Fibroblast of villous mesenchyme (primary cell): ENCODE data around the gene TRIM37. TPM values are rescaled to one million over a fixed set of nuclear protein-coding genes. Genes with fewer than 3 reads are reported as not detected.

Experiments used
- DNase-seq: peaks from one replicate; pipeline ENCODE4 v3.0.0-alpha.2; 2010; ENCODE audit warnings: low read depth
- H3K4me3 ChIP-seq: 2 replicates; pipeline ENCODE4 v1.5.1; 2011; ENCODE audit warnings: low read depth, mild to moderate bottlenecking, low read length
- CTCF ChIP-seq: IDR thresholded peaks from 2 replicates; pipeline ENCODE4 v1.5.1; 2012; ENCODE audit warnings: low read depth, mild to moderate bottlenecking, low read length; ENCODE audit not compliant: insufficient read depth
- total RNA-seq: library from RNA; depleted of rRNA; stranded (reverse); fragments of >200 nt; gene quantifications from 2 replicates; pipeline ENCODE4 v1.2.3, GENCODE V29; 2012

Gene TRIM37
- total RNA-seq, 1 donor = 62.6 TPM

DNA sequence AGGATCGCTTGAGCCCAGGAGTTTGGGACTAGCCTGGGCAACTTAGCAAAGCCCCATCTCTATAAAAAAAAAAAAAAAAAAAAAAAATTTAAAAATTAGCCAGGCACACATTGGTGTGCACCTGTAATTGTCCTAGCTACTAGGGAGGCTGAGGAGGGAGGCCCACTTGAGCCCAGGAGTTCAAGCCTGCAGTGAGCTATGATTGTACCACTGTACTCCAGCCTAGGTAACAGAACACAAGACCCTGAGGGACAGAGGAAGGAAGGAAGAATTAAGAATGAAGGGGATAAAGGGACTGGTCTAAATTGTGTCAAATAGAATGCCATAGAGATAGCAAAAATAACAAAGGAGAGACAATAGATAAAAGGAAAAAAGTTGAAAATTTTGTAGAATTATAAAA is 102.8 kb downstream of the TRIM37 start:
- no peak overlapping the region for H3K4me3 ChIP-seq
- TF ChIP-seq CTCF = no peak
- no peak for DNase-seq

DNA sequence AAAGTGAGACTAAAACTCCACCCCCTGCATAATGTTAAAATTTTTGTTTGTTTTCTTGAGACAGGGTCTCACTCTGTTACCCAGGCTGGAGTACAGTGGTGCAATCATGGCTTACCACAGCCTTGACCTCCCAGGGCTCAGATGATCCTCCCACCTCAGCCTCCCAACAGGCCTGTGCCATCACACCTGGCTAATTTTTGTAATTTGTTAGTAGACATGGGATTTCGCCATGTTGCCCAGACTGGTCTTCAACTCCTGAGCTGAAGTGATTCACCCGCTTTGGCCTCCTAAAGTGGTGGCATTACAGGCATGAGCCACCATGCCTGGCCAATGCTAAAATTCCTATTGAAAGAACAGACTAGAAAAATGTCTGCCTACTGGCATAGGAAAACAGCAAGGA is 103.8 kb downstream of the TRIM37 start:
- H3K4me3 ChIP-seq = no peak overlapping the region
- TF ChIP-seq CTCF = no peak
- no peak for DNase-seq

DNA sequence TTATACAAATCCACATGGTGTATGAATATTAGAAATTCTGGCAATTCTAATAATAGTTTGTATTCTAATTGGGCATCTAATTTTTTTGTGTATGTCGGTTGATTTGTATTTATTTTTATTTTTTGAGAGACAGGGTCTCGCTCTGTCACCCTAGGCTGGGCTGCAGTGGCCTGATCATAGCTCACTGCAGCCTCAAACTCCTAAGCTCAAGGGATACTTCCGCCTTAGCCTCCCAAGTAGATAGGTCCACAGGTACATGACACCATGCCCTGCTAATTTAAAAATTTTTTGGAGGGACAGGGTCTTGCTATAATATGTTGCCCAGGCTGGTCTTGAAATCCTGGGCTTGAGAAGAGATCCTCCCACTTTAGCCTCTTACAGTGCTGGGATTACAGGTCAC is 104.6 kb downstream of the TRIM37 start:
- TF ChIP-seq CTCF = no peak
- no peak for DNase-seq
- H3K4me3 ChIP-seq = no peak overlapping the region

DNA sequence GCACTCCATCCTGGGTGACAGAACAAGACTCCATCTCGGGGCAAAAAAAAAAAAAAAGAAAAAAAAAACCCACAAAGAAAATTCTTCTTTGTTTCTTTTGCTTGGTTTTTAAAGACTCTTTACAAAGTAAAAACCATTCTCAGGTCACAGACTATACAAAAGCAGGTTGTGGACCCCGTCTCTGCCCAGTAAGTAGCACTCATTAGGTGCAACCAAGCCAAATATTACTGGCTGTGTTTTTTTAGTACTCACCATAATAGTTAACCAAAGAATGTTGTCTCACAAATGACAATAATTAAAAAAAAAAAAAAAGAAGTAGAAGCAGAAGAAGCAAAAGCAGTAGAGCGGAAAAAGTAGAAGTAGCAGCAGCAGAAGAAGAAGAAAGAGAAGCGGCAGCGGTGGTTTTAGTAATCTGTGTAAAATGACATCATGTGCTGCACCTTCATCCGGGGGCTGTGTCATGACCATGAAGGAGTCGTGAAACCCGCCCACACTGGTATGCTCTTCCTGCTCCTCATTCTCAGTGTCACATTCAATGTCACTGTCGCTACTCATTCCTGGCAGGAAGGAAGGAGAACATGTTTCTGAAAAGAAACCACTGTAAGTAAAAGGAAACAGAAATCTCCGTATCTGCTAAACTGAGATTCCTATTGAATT is 105.4 kb downstream of the TRIM37 start:
- peak; percentile 49 for DNase-seq
- H3K4me3 ChIP-seq = peak overlapping the region; percentile 43
- TF ChIP-seq CTCF = no peak

DNA sequence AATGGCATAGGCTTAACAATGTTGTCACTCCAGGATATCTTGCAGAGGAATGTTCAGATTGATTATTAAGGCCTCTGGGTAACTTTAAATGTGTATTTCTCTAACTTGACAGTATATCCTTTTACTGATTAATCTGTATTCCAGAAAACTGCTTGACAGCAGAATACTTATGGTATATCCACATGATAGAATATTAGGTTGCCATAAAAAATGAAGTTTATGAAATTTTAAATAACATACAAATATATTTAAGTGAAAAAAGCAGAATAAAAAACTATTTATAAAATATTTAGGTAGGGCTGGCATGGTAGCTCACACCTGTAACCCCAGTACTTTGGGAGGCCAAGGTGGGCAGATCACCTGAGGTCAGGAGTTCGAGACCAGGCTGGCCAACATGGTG is 106.7 kb downstream of the TRIM37 start:
- TF ChIP-seq CTCF = no peak
- H3K4me3 ChIP-seq = no peak overlapping the region
- DNase-seq = no peak

DNA sequence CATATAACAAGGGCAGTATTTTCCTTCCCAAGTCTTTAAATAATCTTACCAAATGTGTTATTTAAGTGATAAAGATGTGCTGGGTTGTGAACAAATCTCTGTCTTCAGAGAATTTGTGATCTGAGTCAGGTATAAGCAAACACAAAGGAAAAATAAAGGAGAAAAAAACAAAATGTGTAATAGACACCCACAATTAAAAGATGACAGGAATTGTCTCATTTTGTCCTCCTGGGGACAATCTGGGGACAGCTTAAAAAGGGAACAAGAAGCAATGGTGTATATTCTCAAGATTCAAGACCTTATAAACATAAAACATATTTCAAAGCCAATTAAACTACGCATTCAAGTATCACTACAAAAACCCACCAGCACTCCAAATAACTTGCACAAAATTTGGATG is 107.2 kb downstream of the TRIM37 start:
- DNase-seq = no peak
- no peak for TF ChIP-seq CTCF
- H3K4me3 ChIP-seq = no peak overlapping the region

DNA sequence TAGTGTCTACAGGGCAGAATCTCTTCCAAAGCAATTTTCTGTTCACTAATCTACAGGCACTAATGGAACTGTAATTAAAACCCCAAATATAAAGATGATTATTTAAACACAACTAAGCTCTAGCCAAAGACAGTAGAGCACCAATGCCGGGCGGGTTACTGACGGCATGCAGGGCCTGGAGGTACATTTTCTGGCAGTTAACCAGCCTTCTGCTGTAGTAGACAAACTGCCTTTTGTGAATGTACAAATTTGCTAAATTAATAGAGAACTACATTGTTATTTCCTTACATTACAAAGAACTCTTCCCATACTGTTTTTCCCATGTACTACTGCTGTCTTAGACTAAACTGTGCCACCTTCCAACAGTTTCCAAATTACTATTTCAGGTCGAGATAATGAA is 107.8 kb downstream of the TRIM37 start:
- DNase-seq = no peak
- no peak for TF ChIP-seq CTCF

More for the DNA sequence above, 107.8 kb downstream of the TRIM37 start:
- H3K4me3 ChIP-seq = no peak overlapping the region
